ENCODE data around the gene LPIN3.

Gene LPIN3

GRCh38 chr20:41367393-41367695 is 26.7 kb downstream of the LPIN3 start:
- no peak for DNase-seq
- Histone ChIP-seq H3K4me3 (ENCODE audit: insufficient read depth in 1 of 2, low read depth in 1 of 2, low read length in 2 of 2) (no peak overlapping the region), H2BK15ac (ENCODE audit: low read depth, poor library complexity, severe bottlenecking) (no peak overlapping the region), H3K18ac (ENCODE audit: low read depth in 1 of 2, low read length in 2 of 2) (no peak overlapping the region), H2BK12ac (ENCODE audit: low read length in 2 of 2) (no peak overlapping the region), H3K9ac (ENCODE audit: low read length) (no peak overlapping the region), H3K27me3 (ENCODE audit: control insufficient read depth in 1 of 2, insufficient read depth in 1 of 2, low read length in 2 of 2) (peaks cover 52 to 71% of the 10 kb centered on the region in 2 experiments), H3K9me3 (ENCODE audit: control insufficient read depth, low read length) (no peaks in the 10 kb centered on the region), H3K36me3 (ENCODE audit: control insufficient read depth in 1 of 2, insufficient read depth in 2 of 2, low read depth in 1 of 2, low read length in 2 of 2) (no peaks in the 10 kb centered on the region), H2BK120ac (ENCODE audit: low read depth, low read length) (no peak overlapping the region), H3K23ac (ENCODE audit: low read length in 2 of 2) (no peak overlapping the region), H3K79me1 (replicated peaks; ENCODE audit: low read length, poor library complexity, severe bottlenecking) (no peaks in the 10 kb centered on the region), H2BK5ac (ENCODE audit: low read depth, low read length, poor library complexity, severe bottlenecking) (no peak overlapping the region), H3K4me1 (ENCODE audit: control insufficient read depth, insufficient read depth, low read depth, low read length) (peaks cover 12% of the 10 kb centered on the region), H2AK5ac (ENCODE audit: low read length, severe bottlenecking) (no peak overlapping the region), H2AFZ (ENCODE audit: low read depth, low read length) (no peak overlapping the region), H3K14ac (ENCODE audit: low read length in 2 of 2) (no peak overlapping the region), H3K4ac (ENCODE audit: low read depth in 1 of 2, low read length in 2 of 2) (no peak overlapping the region), H3K27ac (ENCODE audit: low read length, poor library complexity, severe bottlenecking) (no peak overlapping the region), H4K91ac (ENCODE audit: low read length) (no peak overlapping the region), H4K8ac (ENCODE audit: low read length) (no peak overlapping the region), H3K4me2 (ENCODE audit: low read length, poor library complexity, severe bottlenecking) (no peak overlapping the region)
- WGBS = 64% methylated on average over 13 of the region's 13 CpGs

- Histone ChIP-seq H3K14ac (ENCODE audit: low read length in 2 of 2) (no peak overlapping the region), H3K18ac (ENCODE audit: low read depth in 1 of 2, low read length in 2 of 2) (no peak overlapping the region), H3K79me1 (replicated peaks; ENCODE audit: low read length, poor library complexity, severe bottlenecking) (no peaks in the 10 kb centered on the region), H2BK12ac (ENCODE audit: low read length in 2 of 2) (no peak overlapping the region), H3K4me2 (ENCODE audit: low read length, poor library complexity, severe bottlenecking) (no peak overlapping the region), H3K4ac (ENCODE audit: low read depth in 1 of 2, low read length in 2 of 2) (no peak overlapping the region), H3K27me3 (ENCODE audit: control insufficient read depth in 1 of 2, insufficient read depth in 1 of 2, low read length in 2 of 2) (peaks cover 54 to 77% of the 10 kb centered on the region in 2 experiments), H3K9ac (ENCODE audit: low read length) (no peak overlapping the region), H3K9me3 (ENCODE audit: control insufficient read depth, low read length) (no peaks in the 10 kb centered on the region), H3K23ac (ENCODE audit: low read length in 2 of 2) (no peak overlapping the region), H3K4me3 (ENCODE audit: insufficient read depth in 1 of 2, low read depth in 1 of 2, low read length in 2 of 2) (no peak overlapping the region), H3K36me3 (ENCODE audit: control insufficient read depth in 1 of 2, insufficient read depth in 2 of 2, low read depth in 1 of 2, low read length in 2 of 2) (no peaks in the 10 kb centered on the region), H2AK5ac (ENCODE audit: low read length, severe bottlenecking) (no peak overlapping the region), H2BK120ac (ENCODE audit: low read depth, low read length) (no peak overlapping the region), H4K8ac (ENCODE audit: low read length) (no peak overlapping the region), H2BK15ac (ENCODE audit: low read depth, poor library complexity, severe bottlenecking) (no peak overlapping the region), H3K4me1 (ENCODE audit: control insufficient read depth, insufficient read depth, low read depth, low read length) (peaks cover 12% of the 10 kb centered on the region), H3K27ac (ENCODE audit: low read length, poor library complexity, severe bottlenecking) (no peak overlapping the region), H2AFZ (ENCODE audit: low read depth, low read length) (no peak overlapping the region), H4K91ac (ENCODE audit: low read length) (no peak overlapping the region), H2BK5ac (ENCODE audit: low read depth, low read length, poor library complexity, severe bottlenecking) (no peak overlapping the region)
- no peak for DNase-seq
- WGBS = 95% methylated on average over 3 of the region's 3 CpGs
These were observed 27.3 kb downstream of the LPIN3 start for GRCh38 chr20:41367956-41368355.

GRCh38 chr20:41369673-41370072 is 29.1 kb downstream of the LPIN3 start:
- no peak overlapping the region for H2BK12ac ChIP-seq (ENCODE audit: low read length in 2 of 2)
- no peaks in the 10 kb centered on the region for H3K36me3 ChIP-seq (ENCODE audit: control insufficient read depth in 1 of 2, insufficient read depth in 2 of 2, low read depth in 1 of 2, low read length in 2 of 2)
- H3K4me3 ChIP-seq (ENCODE audit: insufficient read depth in 1 of 2, low read depth in 1 of 2, low read length in 2 of 2) = no peak overlapping the region
- no peak overlapping the region for H3K27ac ChIP-seq (ENCODE audit: low read length, poor library complexity, severe bottlenecking)
- no peak overlapping the region for H4K91ac ChIP-seq (ENCODE audit: low read length)
- no peak overlapping the region for H2BK15ac ChIP-seq (ENCODE audit: low read depth, poor library complexity, severe bottlenecking)
- no peak overlapping the region for H3K23ac ChIP-seq (ENCODE audit: low read length in 2 of 2)
- no peak overlapping the region for H2AK5ac ChIP-seq (ENCODE audit: low read length, severe bottlenecking)
- DNase-seq = no peak
- no peak overlapping the region for H2AFZ ChIP-seq (ENCODE audit: low read depth, low read length)
- H4K8ac ChIP-seq (ENCODE audit: low read length) = no peak overlapping the region
- no peak overlapping the region for H2BK120ac ChIP-seq (ENCODE audit: low read depth, low read length)
- no peaks in the 10 kb centered on the region for H3K79me1 ChIP-seq (replicated peaks; ENCODE audit: low read length, poor library complexity, severe bottlenecking)
- no peak overlapping the region for H3K9ac ChIP-seq (ENCODE audit: low read length)
- peaks cover 12% of the 10 kb centered on the region for H3K4me1 ChIP-seq (ENCODE audit: control insufficient read depth, insufficient read depth, low read depth, low read length)
- H3K9me3 ChIP-seq (ENCODE audit: control insufficient read depth, low read length) = no peaks in the 10 kb centered on the region
- H2BK5ac ChIP-seq (ENCODE audit: low read depth, low read length, poor library complexity, severe bottlenecking) = no peak overlapping the region
- peaks cover 57 to 80% of the 10 kb centered on the region in 2 experiments for H3K27me3 ChIP-seq (ENCODE audit: control insufficient read depth in 1 of 2, insufficient read depth in 1 of 2, low read length in 2 of 2)
- no peak overlapping the region for H3K4ac ChIP-seq (ENCODE audit: low read depth in 1 of 2, low read length in 2 of 2)
- no peak overlapping the region for H3K14ac ChIP-seq (ENCODE audit: low read length in 2 of 2)
- no peak overlapping the region for H3K18ac ChIP-seq (ENCODE audit: low read depth in 1 of 2, low read length in 2 of 2)
- H3K4me2 ChIP-seq (ENCODE audit: low read length, poor library complexity, severe bottlenecking) = no peak overlapping the region
- WGBS = 94% methylated on average over 2 of the region's 2 CpGs

GRCh38 chr20:41370176-41370575 is 29.6 kb downstream of the LPIN3 start:
- no peak overlapping the region for H3K27ac ChIP-seq (ENCODE audit: low read length, poor library complexity, severe bottlenecking)
- no peak overlapping the region for H3K4ac ChIP-seq (ENCODE audit: low read depth in 1 of 2, low read length in 2 of 2)
- no peak overlapping the region for H3K14ac ChIP-seq (ENCODE audit: low read length in 2 of 2)
- no peak overlapping the region for H2BK120ac ChIP-seq (ENCODE audit: low read depth, low read length)
- no peaks in the 10 kb centered on the region for H3K79me1 ChIP-seq (replicated peaks; ENCODE audit: low read length, poor library complexity, severe bottlenecking)
- H3K4me3 ChIP-seq (ENCODE audit: insufficient read depth in 1 of 2, low read depth in 1 of 2, low read length in 2 of 2) = no peak overlapping the region
- H2AFZ ChIP-seq (ENCODE audit: low read depth, low read length) = no peak overlapping the region
- no peak overlapping the region for H2BK12ac ChIP-seq (ENCODE audit: low read length in 2 of 2)
- H2BK15ac ChIP-seq (ENCODE audit: low read depth, poor library complexity, severe bottlenecking) = no peak overlapping the region
- H3K9ac ChIP-seq (ENCODE audit: low read length) = no peak overlapping the region
- H3K4me2 ChIP-seq (ENCODE audit: low read length, poor library complexity, severe bottlenecking) = no peak overlapping the region
- peaks cover 57 to 79% of the 10 kb centered on the region in 2 experiments for H3K27me3 ChIP-seq (ENCODE audit: control insufficient read depth in 1 of 2, insufficient read depth in 1 of 2, low read length in 2 of 2)
- no peak overlapping the region for H4K8ac ChIP-seq (ENCODE audit: low read length)
- H3K23ac ChIP-seq (ENCODE audit: low read length in 2 of 2) = no peak overlapping the region
- H2BK5ac ChIP-seq (ENCODE audit: low read depth, low read length, poor library complexity, severe bottlenecking) = no peak overlapping the region
- H3K9me3 ChIP-seq (ENCODE audit: control insufficient read depth, low read length) = no peaks in the 10 kb centered on the region
- 88% methylated on average over 5 of the region's 5 CpGs for WGBS
- DNase-seq = no peak
- H4K91ac ChIP-seq (ENCODE audit: low read length) = no peak overlapping the region
- no peak overlapping the region for H3K18ac ChIP-seq (ENCODE audit: low read depth in 1 of 2, low read length in 2 of 2)
- no peak overlapping the region for H2AK5ac ChIP-seq (ENCODE audit: low read length, severe bottlenecking)
- no peaks in the 10 kb centered on the region for H3K36me3 ChIP-seq (ENCODE audit: control insufficient read depth in 1 of 2, insufficient read depth in 2 of 2, low read depth in 1 of 2, low read length in 2 of 2)
- H3K4me1 ChIP-seq (ENCODE audit: control insufficient read depth, insufficient read depth, low read depth, low read length) = peaks cover 12% of the 10 kb centered on the region
